HEK293 (cell line): ENCODE measurements around the gene EVC2.

ENCODE experiments used
- ZNF529 ChIP-seq: fragments of 450-650 bp; formaldehyde crosslinking; IDR thresholded peaks from 2 replicates; pipeline ENCODE4 v1.5.1; 2017; ENCODE audit warnings: missing genetic modification characterization, missing biosample characterization; ENCODE audit not compliant: insufficient replicate concordance
- TF ChIP-seq, protein P1 (sequence below): fragments of 450-650 bp; formaldehyde crosslinking; IDR thresholded peaks from 2 replicates; pipeline ENCODE4 v1.5.1; 2016; ENCODE audit warnings: missing biosample characterization, missing genetic modification characterization

DNA sequence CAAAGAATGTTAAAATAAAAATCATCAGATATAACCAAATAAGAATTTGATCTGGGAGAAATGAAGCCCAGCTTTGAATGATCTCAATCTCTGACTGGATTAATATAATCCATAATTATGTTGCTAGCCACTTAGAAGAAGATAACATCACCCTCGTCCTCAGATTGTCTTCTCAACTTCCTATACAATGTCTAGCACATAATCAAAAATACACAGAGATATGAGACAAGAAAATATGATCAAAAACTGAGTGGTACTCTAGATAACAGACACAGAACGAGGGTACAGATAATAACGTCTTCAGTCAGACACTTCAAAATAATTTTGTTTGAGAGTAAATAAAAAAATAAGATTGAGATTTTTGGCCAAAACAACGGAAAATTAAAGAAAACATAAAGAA is 47.1 kb downstream of the EVC2 start:
- TF ChIP-seq, protein P1, sequence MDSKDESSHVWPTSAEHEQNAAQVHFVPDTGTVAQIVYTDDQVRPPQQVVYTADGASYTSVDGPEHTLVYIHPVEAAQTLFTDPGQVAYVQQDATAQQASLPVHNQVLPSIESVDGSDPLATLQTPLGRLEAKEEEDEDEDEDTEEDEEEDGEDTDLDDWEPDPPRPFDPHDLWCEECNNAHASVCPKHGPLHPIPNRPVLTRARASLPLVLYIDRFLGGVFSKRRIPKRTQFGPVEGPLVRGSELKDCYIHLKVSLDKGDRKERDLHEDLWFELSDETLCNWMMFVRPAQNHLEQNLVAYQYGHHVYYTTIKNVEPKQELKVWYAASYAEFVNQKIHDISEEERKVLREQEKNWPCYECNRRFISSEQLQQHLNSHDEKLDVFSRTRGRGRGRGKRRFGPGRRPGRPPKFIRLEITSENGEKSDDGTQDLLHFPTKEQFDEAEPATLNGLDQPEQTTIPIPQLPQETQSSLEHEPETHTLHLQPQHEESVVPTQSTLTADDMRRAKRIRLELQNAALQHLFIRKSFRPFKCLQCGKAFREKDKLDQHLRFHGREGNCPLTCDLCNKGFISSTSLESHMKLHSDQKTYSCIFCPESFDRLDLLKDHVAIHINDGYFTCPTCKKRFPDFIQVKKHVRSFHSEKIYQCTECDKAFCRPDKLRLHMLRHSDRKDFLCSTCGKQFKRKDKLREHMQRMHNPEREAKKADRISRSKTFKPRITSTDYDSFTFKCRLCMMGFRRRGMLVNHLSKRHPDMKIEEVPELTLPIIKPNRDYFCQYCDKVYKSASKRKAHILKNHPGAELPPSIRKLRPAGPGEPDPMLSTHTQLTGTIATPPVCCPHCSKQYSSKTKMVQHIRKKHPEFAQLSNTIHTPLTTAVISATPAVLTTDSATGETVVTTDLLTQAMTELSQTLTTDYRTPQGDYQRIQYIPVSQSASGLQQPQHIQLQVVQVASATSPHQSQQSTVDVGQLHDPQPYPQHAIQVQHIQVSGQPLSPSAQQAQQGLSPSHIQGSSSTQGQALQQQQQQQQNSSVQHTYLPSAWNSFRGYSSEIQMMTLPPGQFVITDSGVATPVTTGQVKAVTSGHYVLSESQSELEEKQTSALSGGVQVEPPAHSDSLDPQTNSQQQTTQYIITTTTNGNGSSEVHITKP = no peak
- no peak for TF ChIP-seq ZNF529 (tag by site-specific recombination)
